GM12874 (cell line): Measurements from ENCODE around the gene KCNQ5.

ENCODE experiments used
- CTCF ChIP-seq: IDR thresholded peaks from 2 replicates; pipeline ENCODE4 v1.5.1; 2011; ENCODE audit warnings: low read depth, mild to moderate bottlenecking, control low read depth, low read length, moderate library complexity; ENCODE audit not compliant: insufficient read depth

Gene KCNQ5

GRCh38 chr6:73004861-73005260, 383.0 kb downstream of the KCNQ5 start:
- no peak for TF ChIP-seq CTCF

GRCh38 chr6:73006146-73006545, 384.3 kb downstream of the KCNQ5 start:
- TF ChIP-seq CTCF, result no peak

- TF ChIP-seq CTCF, result no peak
These were observed 390.1 kb downstream of the KCNQ5 start for GRCh38 chr6:73011945-73012344.

- TF ChIP-seq CTCF, result no peak
These were observed 395.6 kb downstream of the KCNQ5 start for GRCh38 chr6:73017476-73017875.

DNA sequence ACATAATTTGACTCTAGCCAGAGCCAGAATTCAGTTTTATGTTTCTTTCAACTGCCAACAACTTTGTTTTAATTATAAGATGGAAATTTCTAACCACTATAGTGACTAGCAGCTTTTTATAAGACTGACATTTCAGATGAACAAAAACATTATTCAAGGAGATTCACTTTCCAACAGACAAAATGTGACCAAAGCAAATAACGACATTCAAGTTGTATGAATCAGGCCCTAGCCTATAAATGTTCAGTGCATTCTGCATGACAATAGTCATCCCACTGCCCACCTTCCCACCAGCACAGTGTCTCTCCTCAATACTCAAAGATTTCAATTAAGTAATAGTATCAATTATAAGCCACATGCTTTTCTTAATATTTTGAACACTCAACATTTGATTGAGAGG, 402.7 kb downstream of the KCNQ5 start:
- TF ChIP-seq CTCF, result no peak

- no peak for TF ChIP-seq CTCF
These were observed 405.8 kb downstream of the KCNQ5 start for GRCh38 chr6:73027691-73028090.

- TF ChIP-seq CTCF, result no peak
These were observed 406.4 kb downstream of the KCNQ5 start for GRCh38 chr6:73028124-73028766.
